Mesenchymal stem cell (in vitro differentiated cells and primary cell): ENCODE results near the gene PCDHA7.

Experiments used
- DNase-seq: peaks from one replicate; pipeline ENCODE4 v3.0.0-alpha.2; 2013
- H2AFZ ChIP-seq: one replicate; pipeline ENCODE4 v1.6.1; 2013; ENCODE audit warnings: low read depth, mild to moderate bottlenecking, control low read depth, inconsistent platforms, low read length, moderate library complexity
- H2AK5ac ChIP-seq: 2 replicates; pipeline ENCODE4 v1.6.1; 2013; ENCODE audit warnings: low read length, moderate library complexity, mild to moderate bottlenecking, inconsistent platforms; ENCODE audit not compliant: severe bottlenecking
- H2BK120ac ChIP-seq: one replicate; pipeline ENCODE4 v1.6.1; 2013; ENCODE audit warnings: low read depth, mild to moderate bottlenecking, inconsistent platforms, low read length, moderate library complexity
- H2BK12ac ChIP-seq, 2 experiments: one replicate each; pipeline ENCODE4 v1.6.1; 2013; ENCODE audit warnings: inconsistent platforms in 2 of 2, low read length in 2 of 2, mild to moderate bottlenecking in 2 of 2, moderate library complexity in 2 of 2, control low read depth in 1 of 2
- H2BK15ac ChIP-seq: one replicate; pipeline ENCODE4 v1.6.1; 2013; ENCODE audit warnings: mild to moderate bottlenecking, low read depth, inconsistent platforms; ENCODE audit not compliant: poor library complexity, severe bottlenecking
- H2BK5ac ChIP-seq: 2 replicates; pipeline ENCODE4 v1.6.1; 2013; ENCODE audit warnings: low read depth, mild to moderate bottlenecking, low read length, control low read depth, inconsistent platforms; ENCODE audit not compliant: poor library complexity, severe bottlenecking
- H3K14ac ChIP-seq, 2 experiments: one replicate each; pipeline ENCODE4 v1.6.1; 2013; ENCODE audit warnings: inconsistent platforms in 2 of 2, low read length in 2 of 2, control low read depth in 1 of 2, mild to moderate bottlenecking in 1 of 2, moderate library complexity in 1 of 2
- H3K18ac ChIP-seq, 2 experiments: one replicate each; pipeline ENCODE4 v1.6.1; 2013; ENCODE audit warnings: inconsistent platforms in 2 of 2, low read length in 2 of 2, control low read depth in 1 of 2, low read depth in 1 of 2, mild to moderate bottlenecking in 1 of 2
- H3K23ac ChIP-seq, 2 experiments: one replicate each; pipeline ENCODE4 v1.6.1; 2013; ENCODE audit warnings: inconsistent platforms in 2 of 2, low read length in 2 of 2, mild to moderate bottlenecking in 2 of 2, moderate library complexity in 2 of 2, control low read depth in 1 of 2
- H3K27ac ChIP-seq: 2 replicates; pipeline ENCODE4 v1.5.1; 2013; ENCODE audit warnings: mild to moderate bottlenecking, moderate library complexity, low read length, control low read depth, inconsistent platforms; ENCODE audit not compliant: poor library complexity, severe bottlenecking
- H3K27me3 ChIP-seq, 2 experiments: 2 replicates each; pipeline versions ENCODE4 v1.6.1 to v1.7.0; 2013; ENCODE audit warnings: low read length in 2 of 2, mild to moderate bottlenecking in 2 of 2, moderate library complexity in 2 of 2, control low read depth in 1 of 2, inconsistent platforms in 1 of 2; ENCODE audit not compliant: control insufficient read depth in 1 of 2, insufficient read depth in 1 of 2
- H3K36me3 ChIP-seq, 2 experiments: 2 replicates each; pipeline versions ENCODE4 v1.6.1 to v1.7.0; 2013; ENCODE audit warnings: low read length in 2 of 2, control low read depth in 1 of 2, inconsistent platforms in 1 of 2, low read depth in 1 of 2, mild to moderate bottlenecking in 1 of 2; ENCODE audit not compliant: insufficient read depth in 2 of 2, control insufficient read depth in 1 of 2
- H3K4ac ChIP-seq, 2 experiments: one replicate each; pipeline ENCODE4 v1.6.1; 2013; ENCODE audit warnings: inconsistent platforms in 2 of 2, low read length in 2 of 2, mild to moderate bottlenecking in 2 of 2, moderate library complexity in 2 of 2, control low read depth in 1 of 2, low read depth in 1 of 2
- H3K4me1 ChIP-seq: 2 replicates; pipeline ENCODE4 v1.6.1; 2013; ENCODE audit warnings: low read depth, low read length, control low read depth; ENCODE audit not compliant: control insufficient read depth, insufficient read depth
- H3K4me2 ChIP-seq: 2 replicates; pipeline ENCODE4 v1.6.1; 2013; ENCODE audit warnings: low read length, mild to moderate bottlenecking, inconsistent platforms; ENCODE audit not compliant: poor library complexity, severe bottlenecking
- H3K4me3 ChIP-seq, 2 experiments: 2 replicates each; pipeline versions ENCODE4 v1.5.1 to v1.7.0; 2013; ENCODE audit warnings: low read length in 2 of 2, mild to moderate bottlenecking in 2 of 2, control low read depth in 1 of 2, low read depth in 1 of 2; ENCODE audit not compliant: insufficient read depth in 1 of 2
- H3K79me1 ChIP-seq: replicated peaks from 2 replicates; pipeline ENCODE4 v1.6.1; 2013; ENCODE audit warnings: mild to moderate bottlenecking, control low read depth, low read length, inconsistent platforms; ENCODE audit not compliant: poor library complexity, severe bottlenecking
- H3K9ac ChIP-seq: 2 replicates; pipeline ENCODE4 v1.7.0; 2013; ENCODE audit warnings: mild to moderate bottlenecking, low read length, moderate library complexity
- H3K9me3 ChIP-seq: 2 replicates; pipeline ENCODE4 v1.7.0; 2013; ENCODE audit warnings: mild to moderate bottlenecking, low read length; ENCODE audit not compliant: control insufficient read depth
- H4K8ac ChIP-seq: one replicate; pipeline ENCODE4 v1.6.1; 2013; ENCODE audit warnings: inconsistent platforms, mild to moderate bottlenecking, low read length, moderate library complexity
- H4K91ac ChIP-seq: one replicate; pipeline ENCODE4 v1.6.1; 2013; ENCODE audit warnings: mild to moderate bottlenecking, low read length, inconsistent platforms
- WGBS: methylation state at CpG from one replicate; pipeline ENCODE4 v1.1.7; 2013; ENCODE audit warnings: mixed read lengths; 5-methylcytosine and 5-hydroxymethylcytosine counted together

PCDHA7 gene

DNA sequence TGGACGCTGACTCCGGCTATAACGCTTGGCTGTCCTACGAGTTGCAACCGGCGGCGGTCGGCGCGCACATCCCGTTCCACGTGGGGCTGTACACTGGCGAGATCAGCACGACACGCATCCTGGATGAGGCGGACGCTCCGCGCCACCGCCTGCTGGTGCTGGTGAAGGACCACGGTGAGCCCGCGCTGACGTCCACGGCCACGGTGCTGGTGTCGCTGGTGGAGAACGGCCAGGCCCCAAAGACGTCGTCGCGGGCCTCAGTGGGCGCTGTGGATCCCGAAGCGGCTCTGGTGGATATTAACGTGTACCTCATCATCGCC, 43.2 kb downstream of the PCDHA7 start:
- H3K4me2 ChIP-seq = no peak overlapping the region
- DNase-seq = no peak
- H2BK12ac ChIP-seq = no peak overlapping the region
- H2AFZ ChIP-seq = no peak overlapping the region
- H4K8ac ChIP-seq = no peak overlapping the region
- H2AK5ac ChIP-seq = no peak overlapping the region
- H2BK120ac ChIP-seq = no peak overlapping the region
- H3K4me1 ChIP-seq = peaks cover 8% of the 10 kb centered on the region
- no peak overlapping the region for H2BK15ac ChIP-seq
- no peak overlapping the region for H3K4ac ChIP-seq
- H3K9me3 ChIP-seq = peaks cover 50% of the 10 kb centered on the region
- H2BK5ac ChIP-seq = no peak overlapping the region
- H3K4me3 ChIP-seq = no peak overlapping the region
- peaks cover 0 to 15% of the 10 kb centered on the region in 2 experiments for H3K36me3 ChIP-seq
- no peak overlapping the region for H3K23ac ChIP-seq
- no peak overlapping the region for H3K27ac ChIP-seq
- H3K14ac ChIP-seq = no peak overlapping the region
- no peak overlapping the region for H3K18ac ChIP-seq
- no peak overlapping the region for H3K9ac ChIP-seq
- peak overlapping the region; percentile 15 for H4K91ac ChIP-seq
- H3K79me1 ChIP-seq = peaks cover 3% of the 10 kb centered on the region
- WGBS = 96% methylated on average over 37 of the region's 37 CpGs
- no peaks in the 10 kb centered on the region for H3K27me3 ChIP-seq

GRCh38 chr5:140881889-140882590, 48.0 kb downstream of the PCDHA7 start, which contains the start of gene PCDHA13:
Gene PCDHA13, plus strand, starts transcription at chr5:140882124. Its CDS starts 145 bp downstream, at chr5:140882269.
- H3K4me3 ChIP-seq = peak within 1 kb of the TSS in 1 of 2 experiments; percentile 39
- H3K36me3 ChIP-seq = peaks cover 0 to 25% of the 10 kb centered on the region in 2 experiments
- WGBS = 69% methylated on average over 29 of the region's 35 CpGs
- H3K79me1 ChIP-seq = peaks cover 3% of the 10 kb centered on the region
- H3K4me1 ChIP-seq = peaks cover 5% of the 10 kb centered on the region
- no peak within 1 kb of the TSS for H3K27ac ChIP-seq
- H2AFZ ChIP-seq = peak within 1 kb of the TSS; percentile 3
- no peak within 1 kb of the TSS for H2BK120ac ChIP-seq
- no peaks in the 10 kb centered on the region for H3K27me3 ChIP-seq
- H2BK12ac ChIP-seq = no peak within 1 kb of the TSS
- H3K18ac ChIP-seq = no peak within 1 kb of the TSS
- H3K4me2 ChIP-seq = no peak within 1 kb of the TSS
- no peak within 1 kb of the TSS for H2BK15ac ChIP-seq
- DNase-seq = peak; percentile 50
- no peak within 1 kb of the TSS for H2AK5ac ChIP-seq
- H3K9me3 ChIP-seq = peaks cover 38% of the 10 kb centered on the region
- H3K23ac ChIP-seq = no peak within 1 kb of the TSS
- H3K4ac ChIP-seq = no peak within 1 kb of the TSS
- H4K8ac ChIP-seq = no peak within 1 kb of the TSS
- no peak within 1 kb of the TSS for H4K91ac ChIP-seq
- H3K14ac ChIP-seq = no peak within 1 kb of the TSS
- H2BK5ac ChIP-seq = no peak within 1 kb of the TSS
- H3K9ac ChIP-seq = no peak within 1 kb of the TSS

- Histone ChIP-seq H3K4ac (no peak overlapping the region), H2AFZ (no peak overlapping the region), H3K9ac (no peak overlapping the region), H2BK5ac (no peak overlapping the region), H4K91ac (no peak overlapping the region), H3K14ac (no peak overlapping the region), H4K8ac (no peak overlapping the region), H2BK12ac (no peak overlapping the region), H3K9me3 (peaks cover 42% of the 10 kb centered on the region), H2BK15ac (no peak overlapping the region), H3K27ac (no peak overlapping the region), H3K4me3 (peak overlapping the region in 1 of 2 experiments; percentile 39), H3K23ac (no peak overlapping the region), H3K27me3 (no peaks in the 10 kb centered on the region), H2BK120ac (no peak overlapping the region), H3K18ac (no peak overlapping the region), H2AK5ac (no peak overlapping the region), H3K4me1 (peaks cover under 1% of the 10 kb centered on the region), H3K79me1 (peaks cover under 1% of the 10 kb centered on the region), H3K36me3 (peaks cover 0 to 20% of the 10 kb centered on the region in 2 experiments), H3K4me2 (no peak overlapping the region)
- WGBS = 59% methylated on average over 12 of the region's 12 CpGs
- DNase-seq = peak; percentile 15
These were observed 48.5 kb downstream of the PCDHA7 start for GRCh38 chr5:140882591-140882899.

- H3K4me1 ChIP-seq = no peaks in the 10 kb centered on the region
- H3K4ac ChIP-seq = no peak overlapping the region
- no peak overlapping the region for H4K91ac ChIP-seq
- no peak overlapping the region for H2BK5ac ChIP-seq
- H3K23ac ChIP-seq = no peak overlapping the region
- no peak overlapping the region for H3K27ac ChIP-seq
- H2AK5ac ChIP-seq = no peak overlapping the region
- H3K36me3 ChIP-seq = peaks cover 0 to 19% of the 10 kb centered on the region in 2 experiments
- 99% methylated on average over 40 of the region's 41 CpGs for WGBS
- H3K14ac ChIP-seq = peak overlapping the region in 1 of 2 experiments; percentile 65
- H2BK12ac ChIP-seq = no peak overlapping the region
- no peak overlapping the region for H2AFZ ChIP-seq
- H3K18ac ChIP-seq = no peak overlapping the region
- no peak overlapping the region for H3K4me2 ChIP-seq
- H3K79me1 ChIP-seq = no peaks in the 10 kb centered on the region
- H3K4me3 ChIP-seq = no peak overlapping the region
- no peak overlapping the region for H3K9ac ChIP-seq
- no peak for DNase-seq
- peaks cover 47% of the 10 kb centered on the region for H3K9me3 ChIP-seq
- no peak overlapping the region for H2BK15ac ChIP-seq
- H3K27me3 ChIP-seq = no peaks in the 10 kb centered on the region
- no peak overlapping the region for H4K8ac ChIP-seq
- no peak overlapping the region for H2BK120ac ChIP-seq
These were observed 49.3 kb downstream of the PCDHA7 start for GRCh38 chr5:140883373-140883772.
